ENCODE data around the gene PRSS22.

DNA sequence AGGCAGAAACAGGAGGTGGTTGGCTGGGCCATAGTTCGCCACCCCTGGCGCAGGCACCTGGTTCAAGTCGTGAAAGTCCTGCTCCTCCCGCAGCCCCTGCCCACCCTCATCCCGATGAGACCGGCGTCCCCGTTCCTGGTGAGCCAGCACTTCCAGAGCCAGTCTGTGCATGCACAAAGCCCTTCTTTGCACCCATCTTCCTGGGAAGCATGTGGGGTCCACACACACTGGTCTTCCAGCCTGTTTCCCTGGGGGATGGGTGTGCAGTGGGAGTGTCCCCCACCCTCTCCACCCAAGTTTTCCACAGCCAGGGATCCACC is 29.5 kb downstream of the PRSS22 start:
- TF ChIP-seq EZH2 (IDR thresholded peaks at IDR 0.05; ENCODE audit: low read length) (no peak), CTCF (optimal IDR thresholded peaks at IDR 0.05 in 1 of 3, IDR thresholded peaks at IDR 0.05 in 1 of 3, conservative IDR thresholded peaks at IDR 0.05 in 1 of 3; ENCODE audit: extremely low read depth in 1 of 3, insufficient read depth in 2 of 3, low read length in 3 of 3) (no peak)
